GM19468 (cell line): ENCODE results near the gene KRT74.

Experiments used
- ATAC-seq: cut with Tn5 transposase; IDR thresholded peaks from one replicate; pipeline ENCODE4 v1.9.1; 2021; ENCODE audit warnings: mild to moderate bottlenecking, moderate library complexity, moderate number of reproducible peaks; ENCODE audit not compliant: unreplicated experiment; ENCODE audit errors: extremely low read depth

KRT74 gene

DNA sequence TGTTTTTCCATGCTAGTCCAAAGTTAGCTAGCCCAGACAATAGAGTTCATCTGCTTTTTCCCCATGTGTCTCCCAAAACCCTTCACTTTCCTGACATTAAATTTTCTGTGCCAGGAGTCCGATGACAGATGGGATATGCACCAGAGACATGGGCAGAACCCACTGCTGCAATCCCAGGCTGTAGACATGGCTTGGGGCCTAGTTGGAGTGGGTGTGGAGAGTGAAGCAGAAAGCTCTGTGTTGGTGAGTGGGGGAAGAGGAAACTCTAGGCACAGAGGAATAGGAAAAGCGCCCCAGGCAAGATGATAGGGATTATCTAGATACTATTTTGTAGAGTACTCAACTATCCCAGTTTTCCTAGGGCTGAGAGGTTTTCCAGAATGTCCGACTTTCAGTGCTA, 4.8 kb upstream of the KRT74 start:
- ATAC-seq = no peak

DNA sequence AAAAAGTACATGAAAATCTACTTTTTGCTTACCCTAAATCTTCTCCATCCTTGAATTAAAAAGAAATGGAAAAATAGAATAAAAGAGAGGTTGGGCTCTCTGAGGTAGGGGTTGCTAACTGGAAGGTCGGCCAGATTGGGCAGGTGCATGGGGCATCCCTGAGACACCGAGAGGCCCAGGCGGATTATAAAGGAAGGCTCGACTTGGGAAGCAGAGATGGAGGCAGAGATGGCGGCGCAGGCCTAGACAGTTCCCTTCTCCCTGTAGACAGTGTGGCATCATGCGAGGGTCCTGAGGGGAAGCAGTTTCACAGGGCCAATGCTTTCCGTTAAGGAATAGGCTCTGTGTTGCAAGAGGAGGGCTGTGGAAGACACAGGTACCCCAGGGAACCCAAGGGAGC, 3.7 kb upstream of the KRT74 start:
- no peak for ATAC-seq

DNA sequence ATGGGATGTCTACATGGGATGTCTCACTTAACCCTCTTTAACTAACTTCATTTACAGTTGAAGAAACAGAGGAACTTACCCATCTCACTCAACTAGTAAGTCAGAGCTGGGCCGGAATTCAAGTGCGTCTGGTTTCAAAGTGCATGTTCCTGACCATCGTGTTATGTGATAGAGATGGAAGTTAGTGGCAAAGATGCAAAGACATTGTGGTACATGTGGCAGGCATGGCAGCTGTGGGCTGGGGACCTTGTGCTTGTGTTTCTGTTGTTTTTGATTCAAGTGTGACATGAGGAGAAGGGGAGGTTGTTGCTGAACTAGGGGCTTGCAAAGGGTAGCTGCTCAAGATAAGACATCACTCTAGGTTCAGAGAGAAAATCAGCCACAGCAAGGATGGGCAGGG, 2.3 kb upstream of the KRT74 start:
- no peak for ATAC-seq

DNA sequence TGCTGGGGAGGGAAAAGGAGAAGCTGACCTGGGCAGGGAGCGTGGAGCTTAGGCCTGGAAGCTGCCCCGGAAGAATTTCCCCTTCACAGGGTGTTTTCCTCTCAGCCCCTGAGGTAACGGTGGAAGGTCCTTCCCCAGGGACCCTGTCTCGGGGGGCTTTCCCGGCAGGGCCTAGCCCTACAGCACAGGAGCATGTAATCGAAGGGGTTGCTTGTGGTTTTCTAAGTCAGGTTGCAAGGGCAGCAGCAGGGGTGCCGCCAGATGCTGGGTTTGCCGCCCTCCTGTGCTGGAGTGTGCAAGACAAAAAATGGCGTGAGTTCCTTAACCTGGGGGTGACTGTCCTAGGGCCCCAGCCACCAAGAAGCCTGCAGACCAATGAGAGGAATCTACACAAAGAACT, 1.6 kb upstream of the KRT74 start:
- ATAC-seq = no peak

DNA sequence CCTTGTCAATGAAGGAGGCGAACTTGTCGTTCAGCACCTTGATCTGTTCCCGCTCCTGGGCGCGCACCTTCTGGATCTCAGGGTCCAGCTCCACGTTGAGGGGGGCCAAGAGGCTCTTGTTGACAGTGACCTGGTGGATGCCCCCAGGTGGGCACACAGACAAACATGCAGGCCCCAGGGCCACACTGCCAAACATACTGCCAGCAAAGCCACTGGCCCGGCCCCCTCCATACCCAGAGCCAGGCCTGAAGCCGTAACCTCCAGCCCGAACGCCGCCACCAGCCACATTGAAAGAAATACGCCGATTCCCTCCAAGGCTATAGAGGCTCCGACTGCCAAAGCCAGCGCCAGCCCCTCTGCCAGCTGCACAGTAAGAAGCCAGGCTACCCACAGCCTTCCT, 337 bp downstream of the KRT74 start:
- ATAC-seq = no peak

DNA sequence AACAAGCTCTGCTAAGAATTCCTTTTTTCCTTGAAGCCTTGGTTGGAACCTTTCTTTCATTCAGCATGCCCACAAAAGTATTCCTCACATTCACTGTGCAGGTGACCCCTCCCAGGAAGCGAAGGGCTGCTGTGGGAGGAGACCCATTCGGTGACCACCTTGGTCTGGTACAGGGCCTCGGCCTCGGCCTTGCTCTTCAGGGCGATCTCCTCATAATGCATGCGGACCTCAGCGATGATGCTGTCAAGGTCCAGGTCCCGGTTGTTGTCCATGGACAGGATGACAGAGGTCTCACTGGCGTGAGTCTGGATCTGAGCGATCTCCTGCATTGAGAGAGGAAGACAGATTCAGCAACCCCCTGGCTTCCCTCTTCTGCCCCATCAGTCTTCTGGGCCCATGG, 3.1 kb downstream of the KRT74 start:
- no peak for ATAC-seq

DNA sequence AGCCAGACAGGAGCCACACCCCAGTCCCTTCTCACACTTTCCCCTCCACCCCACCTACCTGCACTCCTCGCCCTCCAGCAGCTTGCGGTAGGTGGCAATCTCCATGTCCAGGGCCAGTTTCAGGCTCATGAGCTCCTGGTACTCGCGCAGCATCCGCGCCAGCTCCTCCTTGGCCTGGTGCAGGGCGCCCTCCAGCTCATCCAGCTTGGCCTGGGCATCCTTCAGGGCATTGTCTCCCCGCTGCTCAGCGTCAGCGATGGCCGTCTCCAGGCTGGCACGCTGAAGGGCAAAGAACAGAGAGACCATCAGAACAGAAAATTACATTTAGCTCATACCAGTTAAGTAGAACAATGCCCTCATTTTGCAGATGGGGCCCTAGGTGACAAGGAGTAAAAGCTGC, 5.5 kb downstream of the KRT74 start:
- ATAC-seq = no peak

DNA sequence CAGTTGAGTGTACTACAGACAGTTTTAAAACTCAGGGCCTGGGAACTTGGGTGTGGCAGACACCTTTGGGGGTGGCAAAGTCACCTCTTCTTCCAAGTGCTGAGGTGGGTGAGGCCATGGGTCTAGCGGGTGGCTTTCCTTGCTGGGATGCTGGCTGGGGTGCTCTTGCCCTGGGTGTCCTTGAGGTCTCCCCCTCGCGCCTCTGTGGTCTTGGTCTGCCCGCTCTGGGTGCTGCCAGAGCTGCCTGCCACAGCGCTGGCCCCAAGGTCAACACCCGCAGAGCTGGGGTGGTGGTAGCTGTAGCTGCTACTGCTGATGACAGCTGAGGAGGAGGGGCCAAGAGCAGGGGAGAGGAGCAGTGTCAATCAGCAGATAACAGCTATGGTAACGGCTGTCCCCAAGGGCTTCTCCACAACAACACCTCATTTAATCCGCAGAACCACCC, 6.8 kb downstream of the KRT74 start:
- no peak for ATAC-seq

DNA sequence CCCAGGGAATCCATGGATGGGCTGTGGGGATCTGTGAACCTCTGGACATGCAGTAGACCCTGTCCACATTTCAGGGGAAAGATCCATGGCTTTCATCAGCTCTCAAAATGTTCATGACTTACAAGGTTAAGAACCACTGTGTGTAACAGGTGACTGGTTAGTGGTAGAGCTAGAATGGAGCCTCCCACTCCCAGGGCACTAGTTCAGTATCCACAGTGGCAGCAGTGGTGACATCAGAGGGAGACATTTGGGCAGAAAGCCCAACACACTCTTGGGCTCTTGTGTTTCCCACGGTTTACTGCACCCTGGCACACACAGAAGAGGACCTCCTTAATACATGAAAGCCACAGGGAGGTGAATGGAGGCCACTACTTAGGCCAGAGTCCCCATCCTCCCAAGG, 9.1 kb downstream of the KRT74 start:
- no peak for ATAC-seq

DNA sequence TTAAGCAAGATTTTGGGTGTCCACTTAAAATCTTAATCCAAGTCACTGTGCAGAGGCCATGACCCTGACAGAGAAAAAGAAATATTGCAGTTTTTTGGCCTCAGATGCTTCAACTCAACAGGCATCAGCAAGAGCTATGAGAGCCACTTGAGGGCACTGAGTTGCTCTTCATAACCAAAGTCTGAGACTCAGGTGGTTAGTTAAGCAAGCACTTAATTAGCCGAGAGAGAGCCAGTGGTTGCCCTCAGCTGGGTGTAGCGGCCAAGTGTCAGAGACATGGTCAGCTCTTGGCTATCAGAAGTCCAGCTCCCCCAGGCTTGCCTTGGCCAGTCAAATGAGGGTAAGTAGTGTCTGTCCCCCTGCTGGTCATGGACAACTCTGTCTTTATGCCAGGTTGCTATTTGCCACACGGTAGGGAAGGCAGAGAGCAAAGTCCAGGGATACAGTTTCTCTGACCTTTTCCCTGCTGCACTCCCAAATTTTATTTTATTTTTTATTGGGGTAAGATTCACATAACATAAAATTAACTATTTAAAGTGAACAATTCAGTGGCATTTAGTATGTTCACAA, 11.7 kb downstream of the KRT74 start:
- no peak for ATAC-seq

DNA sequence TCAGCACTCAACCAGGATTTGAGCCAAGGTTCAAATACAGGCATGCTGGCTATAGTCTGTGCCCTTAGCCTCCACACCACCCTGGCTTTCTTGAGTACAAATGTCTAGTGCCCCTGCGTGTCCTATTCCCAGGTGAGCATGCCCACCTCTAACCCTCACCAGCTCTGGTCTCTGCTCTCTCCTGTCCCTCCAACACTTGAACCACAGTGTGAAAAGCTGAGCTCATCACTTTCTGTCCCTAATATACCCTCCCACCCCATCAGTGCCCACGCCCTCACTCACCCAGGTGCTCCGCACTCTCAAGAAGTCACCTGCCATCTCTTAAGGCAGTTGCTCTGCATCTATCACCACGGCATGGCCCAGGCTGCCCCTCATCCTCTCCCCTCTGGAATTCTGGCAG, 13.7 kb downstream of the KRT74 start:
- ATAC-seq = no peak

DNA sequence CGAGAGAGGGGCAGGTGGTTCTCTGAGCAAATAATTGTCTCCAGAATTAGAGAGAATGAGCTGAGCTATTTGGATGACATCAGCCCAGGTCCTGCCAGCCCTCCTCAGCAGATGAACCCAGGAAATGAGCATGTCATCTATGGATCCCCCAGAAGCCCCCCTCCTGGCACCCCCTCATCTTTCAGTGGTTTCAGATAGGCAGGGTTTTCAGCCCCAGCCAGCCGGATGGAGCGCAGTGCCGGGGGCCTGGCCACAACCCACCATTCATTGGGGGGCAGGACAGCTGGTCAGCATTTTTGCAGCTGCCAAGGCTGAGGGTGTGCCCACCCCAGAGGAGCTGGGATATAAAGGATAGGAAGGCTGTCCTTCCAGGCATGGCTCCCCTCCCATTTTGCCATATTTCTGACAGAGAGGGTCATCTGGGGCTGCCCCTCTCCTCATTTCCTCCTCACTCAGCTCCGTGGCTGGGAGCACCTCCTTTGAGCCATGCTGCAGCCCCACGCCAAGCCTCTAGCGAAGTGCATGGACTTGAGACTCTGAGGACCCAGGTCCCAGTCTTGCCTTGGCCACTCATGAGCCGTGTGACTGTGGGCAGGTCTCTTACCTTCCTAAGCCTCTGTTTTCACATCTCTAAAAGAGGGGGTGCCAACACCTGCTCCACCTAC, 14.7 kb downstream of the KRT74 start:
- no peak for ATAC-seq

DNA sequence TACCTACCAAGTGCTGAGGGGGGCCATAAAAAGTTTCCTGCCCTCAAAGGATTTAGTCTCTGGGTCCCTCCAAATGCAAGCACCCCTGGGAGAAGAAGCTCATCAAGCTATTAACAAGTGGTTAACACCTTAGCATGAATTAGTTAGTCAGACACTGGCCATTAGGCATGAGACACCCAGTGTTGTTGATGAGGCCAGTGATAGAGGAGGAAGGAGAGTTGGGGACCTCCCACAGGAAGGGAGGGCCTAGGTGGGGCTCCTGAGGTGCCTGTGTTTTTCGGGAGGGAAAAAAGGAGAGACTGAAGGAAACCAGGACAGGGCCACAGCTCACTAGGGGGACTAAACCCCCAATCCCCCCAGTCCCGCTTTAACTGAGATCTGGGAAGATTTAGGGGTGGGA, 16.2 kb downstream of the KRT74 start:
- ATAC-seq = no peak

DNA sequence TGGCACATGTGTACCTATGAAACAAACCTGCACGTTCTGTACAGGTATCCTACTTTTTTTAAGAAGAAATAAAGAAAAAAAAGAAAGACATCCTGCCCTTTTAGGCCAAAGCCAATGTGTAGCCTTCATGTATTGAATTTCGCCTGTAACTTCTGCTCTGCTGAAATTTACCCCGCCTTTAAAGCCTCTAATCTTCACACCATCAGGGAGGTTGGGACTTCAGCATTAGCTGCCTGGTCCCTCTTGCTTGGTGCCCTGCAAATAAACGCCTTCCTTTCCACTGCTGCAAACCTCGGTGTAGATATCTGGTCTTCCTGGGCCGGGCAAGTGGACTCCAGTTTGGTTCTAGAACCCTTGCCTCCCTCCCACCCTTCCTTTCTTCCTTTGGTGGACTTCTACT, 18.1 kb downstream of the KRT74 start:
- no peak for ATAC-seq

DNA sequence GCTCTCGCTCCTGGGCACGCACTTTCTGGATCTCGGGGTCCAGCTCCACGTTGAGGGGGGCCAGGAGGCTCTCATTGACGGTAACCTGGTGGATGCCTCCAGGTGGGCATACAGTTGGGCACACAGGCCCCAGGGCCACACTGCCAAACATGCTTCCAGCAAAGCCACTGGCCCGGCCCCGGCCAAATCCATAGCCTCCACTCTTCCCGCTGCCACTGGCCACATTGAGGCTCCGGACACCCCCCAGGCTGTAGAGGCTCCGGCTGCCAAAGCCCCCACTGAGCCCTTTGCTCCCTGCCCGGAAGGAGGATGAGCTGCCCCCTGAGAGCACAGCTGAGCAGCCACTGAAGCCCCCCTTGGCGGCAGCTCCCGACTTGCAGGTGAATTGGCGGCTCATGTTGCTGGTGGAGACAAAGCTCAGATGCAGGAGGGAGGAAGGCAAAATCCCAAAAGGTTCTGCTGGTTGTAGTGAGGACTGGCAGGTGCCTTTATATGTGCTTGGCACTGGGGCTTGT, 20.9 kb downstream of the KRT74 start, which contains the start of gene KRT71:
KRT71 (minus strand) TSS at position 465 of the 515 bp plus-strand sequence; CDS start at position 397, 68 bp downstream.
- ATAC-seq = no peak

DNA sequence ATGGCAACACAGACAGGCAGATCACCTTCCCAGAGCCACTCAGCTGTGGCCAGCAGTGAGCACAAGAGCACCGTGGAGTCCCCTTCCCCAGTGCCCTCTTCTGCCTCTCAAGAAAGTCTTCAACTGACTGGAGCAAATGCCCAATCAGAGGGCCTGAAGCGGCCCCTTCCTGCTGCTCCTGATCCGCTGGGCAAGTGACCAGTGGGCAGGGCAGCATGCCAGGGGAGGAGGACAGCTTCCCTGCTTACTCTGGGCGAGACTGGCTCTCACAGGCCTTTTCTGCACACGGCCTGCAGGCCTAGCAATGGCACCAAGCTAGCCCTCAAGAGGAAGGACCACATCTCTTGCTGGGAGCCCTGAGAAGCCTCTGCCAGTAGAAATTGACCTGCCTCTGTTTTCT, 21.6 kb downstream of the KRT74 start:
- ATAC-seq = no peak

DNA sequence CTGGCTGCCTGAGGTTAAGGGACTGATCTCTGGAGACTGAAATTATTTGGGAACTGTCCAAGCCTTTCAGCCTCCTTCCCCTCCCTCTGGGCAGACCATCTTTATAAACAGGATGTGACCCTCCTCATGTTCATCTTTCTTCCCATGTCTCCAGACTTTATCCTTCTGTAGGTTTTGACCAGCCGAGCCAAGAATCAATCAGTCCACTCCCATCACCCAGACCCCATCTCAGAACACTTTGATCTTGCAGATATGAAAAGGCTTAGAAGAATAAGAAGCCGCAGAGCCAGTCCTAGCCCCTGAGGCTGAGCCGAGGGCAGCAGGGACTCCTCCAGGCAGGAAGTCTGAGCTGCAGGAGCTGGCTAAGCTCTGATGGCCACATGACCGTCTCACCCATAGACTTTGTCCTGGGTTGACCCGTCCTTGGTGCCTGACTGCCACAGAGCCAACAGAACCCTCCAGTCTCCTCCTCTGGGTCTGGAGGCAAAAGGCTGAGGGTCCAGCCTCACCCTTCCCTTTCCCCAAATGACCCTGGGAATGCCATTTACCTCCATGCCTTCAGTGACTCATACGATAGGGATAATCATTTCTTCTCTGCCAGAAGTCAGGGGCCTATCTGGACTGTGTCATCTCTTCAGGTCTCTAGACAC, 22.3 kb downstream of the KRT74 start:
- no peak for ATAC-seq

DNA sequence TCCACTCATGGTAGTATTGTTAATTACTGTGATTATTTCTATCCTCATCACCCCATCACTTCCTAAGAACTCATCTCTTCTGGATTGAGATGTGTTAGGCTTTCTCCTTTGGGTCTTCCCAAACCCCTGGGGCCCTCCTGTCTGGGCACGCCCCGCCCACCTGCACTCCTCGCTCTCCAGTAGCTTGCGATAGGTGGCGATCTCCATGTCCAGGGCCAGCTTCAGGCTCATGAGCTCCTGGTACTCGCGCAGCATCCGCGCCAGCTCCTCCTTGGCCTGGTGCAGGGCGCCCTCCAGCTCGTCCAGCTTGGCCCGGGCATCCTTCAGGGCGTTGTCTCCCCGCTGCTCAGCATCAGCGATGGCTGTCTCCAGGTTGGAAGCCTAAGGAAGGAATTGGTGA, 27.5 kb downstream of the KRT74 start:
- no peak for ATAC-seq

DNA sequence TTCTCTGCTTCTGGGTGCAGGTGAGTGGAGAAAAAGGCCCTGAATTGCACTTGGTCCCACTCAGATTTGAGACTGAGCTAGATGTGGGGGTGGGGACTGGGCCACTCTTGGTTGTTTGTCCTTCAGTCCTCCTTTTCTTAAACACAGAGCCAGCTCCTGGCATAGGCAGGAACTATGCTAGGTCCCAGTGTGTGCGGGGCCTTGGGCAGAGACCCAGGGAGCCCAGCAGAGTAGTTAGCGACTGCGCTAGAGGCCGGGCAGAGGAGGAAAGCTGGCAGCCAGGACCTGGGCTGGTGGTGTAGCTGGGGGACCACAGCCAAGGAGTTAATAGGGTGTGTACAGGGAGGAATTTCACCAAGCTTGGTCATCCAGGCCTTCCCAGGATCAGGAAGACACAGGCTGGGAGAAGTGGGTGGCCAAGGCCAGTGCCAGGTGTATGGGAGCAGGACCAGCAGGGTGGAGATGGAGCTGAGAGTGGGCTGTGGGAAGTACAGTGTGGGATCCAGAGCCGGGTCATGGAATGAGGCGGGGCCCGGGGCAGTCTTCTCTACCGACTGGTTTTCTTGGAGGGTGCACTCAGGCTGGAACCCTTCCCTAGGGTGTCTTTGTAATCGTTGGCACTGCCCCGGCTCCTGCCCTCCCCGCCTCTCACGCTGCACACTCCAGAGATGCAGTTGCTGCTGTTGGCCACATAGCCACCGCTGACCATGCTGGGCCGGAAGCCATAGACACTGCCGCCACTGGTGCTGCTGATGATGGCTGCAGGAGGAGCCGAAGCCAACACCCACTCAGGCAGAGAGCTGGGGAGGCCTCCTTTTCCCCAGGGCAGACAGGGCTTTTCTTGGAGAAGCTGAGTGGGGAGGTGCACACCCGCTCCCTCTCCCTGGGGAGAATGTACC, 29.4 kb downstream of the KRT74 start:
- no peak for ATAC-seq

DNA sequence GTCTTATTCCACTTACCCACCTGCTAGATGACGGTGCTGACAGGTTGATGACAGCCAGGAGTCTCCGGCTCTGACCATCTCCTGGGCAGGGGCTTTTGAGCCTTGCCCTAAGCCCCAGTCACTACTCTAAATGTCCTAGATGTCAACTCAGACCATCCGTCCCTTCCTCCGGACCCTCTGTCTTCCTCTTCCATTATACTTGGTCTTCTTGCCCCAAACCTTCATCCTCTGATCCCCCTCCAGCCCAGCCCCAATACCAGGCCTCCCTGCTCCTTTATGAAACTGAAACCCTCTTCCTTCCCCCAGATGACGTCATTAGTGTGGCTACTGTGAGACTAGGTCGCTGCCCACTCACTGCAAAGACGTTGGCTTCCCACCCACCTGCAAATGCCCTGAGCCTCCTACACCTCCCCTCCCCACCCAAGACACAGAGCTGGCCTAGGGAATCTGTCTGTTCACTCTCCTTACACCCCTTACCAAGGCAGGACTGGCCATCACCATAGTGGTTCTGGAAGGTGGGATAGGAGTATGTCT, 30.8 kb downstream of the KRT74 start:
- ATAC-seq = no peak
